Measurements from ENCODE around the gene KRTAP20-3. TPM values are rescaled to one million over a fixed set of nuclear protein-coding genes. Genes with fewer than 3 reads are reported as not detected.

Gene KRTAP20-3
- total RNA-seq, 4 donors from 2014 or later: not detected

GRCh38 chr21:30676737-30677136 is 34.1 kb downstream of the KRTAP20-3 start:
- TF ChIP-seq CTCF (IDR thresholded peaks at IDR 0.05; ENCODE audit: low read depth): no peak

- TF ChIP-seq CTCF (IDR thresholded peaks at IDR 0.05; ENCODE audit: low read depth): no peak
Measured at GRCh38 chr21:30680586-30680985, 37.9 kb downstream of the KRTAP20-3 start.

- TF ChIP-seq CTCF (IDR thresholded peaks at IDR 0.05; ENCODE audit: low read depth): no peak
Measured at GRCh38 chr21:30684506-30684905, 41.8 kb downstream of the KRTAP20-3 start.

GRCh38 chr21:30689822-30690221 is 47.2 kb downstream of the KRTAP20-3 start:
- TF ChIP-seq CTCF (IDR thresholded peaks at IDR 0.05; ENCODE audit: low read depth): no peak

Small RNA genes within 50 kb of the gene (small RNA-seq; reads per million reads assigned to genes)
- gene KRTAP20-1 (not detected), gene KRTAP20-3 (not detected), gene KRTAP20-4 (not detected), gene KRTAP22-1 (not detected)

Other genes starting within 250 kb of the KRTAP20-3 start
- gene KRTAP13-1, start 246.8 kb upstream of the KRTAP20-3 start, total RNA-seq: not detected
- gene KRTAP13-3, start 216.9 kb upstream of the KRTAP20-3 start, total RNA-seq: not detected
- not detected for gene KRTAP13-4, start 212.6 kb upstream of the KRTAP20-3 start, total RNA-seq
- not detected for gene KRTAP15-1, start 202.6 kb upstream of the KRTAP20-3 start, total RNA-seq
- not detected for gene KRTAP19-1, start 162.5 kb upstream of the KRTAP20-3 start, total RNA-seq
- gene KRTAP19-2, start 155.4 kb upstream of the KRTAP20-3 start, total RNA-seq: not detected
- gene KRTAP19-3, start 150.9 kb upstream of the KRTAP20-3 start, total RNA-seq: not detected
- not detected for gene KRTAP19-4, start 145.7 kb upstream of the KRTAP20-3 start, total RNA-seq
- gene KRTAP19-5, start 140.7 kb upstream of the KRTAP20-3 start, total RNA-seq: not detected
- gene KRTAP19-6, start 101.0 kb upstream of the KRTAP20-3 start, total RNA-seq: not detected
- gene KRTAP19-7, start 81.5 kb upstream of the KRTAP20-3 start, total RNA-seq: not detected
- gene KRTAP22-2, start 52.5 kb upstream of the KRTAP20-3 start, total RNA-seq: not detected
- gene KRTAP6-3, start 50.4 kb upstream of the KRTAP20-3 start, total RNA-seq: not detected
- gene KRTAP6-2, start 44.0 kb upstream of the KRTAP20-3 start, total RNA-seq: not detected
- gene KRTAP22-1, start 41.8 kb upstream of the KRTAP20-3 start, total RNA-seq: not detected
- gene KRTAP6-1, start 28.9 kb upstream of the KRTAP20-3 start, total RNA-seq: not detected
- not detected for gene KRTAP20-1, start 26.4 kb upstream of the KRTAP20-3 start, total RNA-seq
- not detected for gene KRTAP20-4, start 22.2 kb upstream of the KRTAP20-3 start, total RNA-seq
- gene KRTAP20-2, start 7.7 kb upstream of the KRTAP20-3 start, total RNA-seq: not detected
- not detected for gene KRTAP21-3, start 75.9 kb downstream of the KRTAP20-3 start, total RNA-seq
- not detected for gene KRTAP21-2, start 104.4 kb downstream of the KRTAP20-3 start, total RNA-seq
- gene KRTAP21-1, start 112.6 kb downstream of the KRTAP20-3 start, total RNA-seq: not detected
- not detected for gene KRTAP8-1, start 170.4 kb downstream of the KRTAP20-3 start, total RNA-seq
- not detected for gene KRTAP7-1, start 186.9 kb downstream of the KRTAP20-3 start, total RNA-seq
- not detected for gene KRTAP11-1, start 238.7 kb downstream of the KRTAP20-3 start, total RNA-seq